Measurements from ENCODE around the gene SCAF8.

SCAF8 gene

DNA sequence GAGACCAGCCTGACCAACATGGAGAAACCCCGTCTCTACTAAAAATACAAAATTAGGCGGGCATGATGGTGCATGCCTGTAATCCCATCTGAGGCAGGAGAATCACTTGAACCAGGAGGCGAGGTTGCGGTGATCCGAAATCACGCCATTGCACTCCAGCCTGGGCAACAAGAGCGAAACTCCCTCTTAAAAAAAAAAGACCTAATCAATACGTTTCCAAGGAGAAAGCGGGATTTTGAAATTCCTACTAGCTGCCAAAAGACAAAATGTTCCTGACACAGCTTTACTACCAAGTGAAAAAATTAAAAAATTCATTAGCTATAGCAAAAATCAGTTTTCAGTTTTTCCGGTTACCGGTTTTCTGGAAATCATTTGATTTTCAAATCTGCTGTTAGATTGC lies 129.3 kb downstream of the SCAF8 start:
- H3K4me3 ChIP-seq (ENCODE audit: low read depth, low read length), result no peak overlapping the region
- in situ Hi-C loops (cut with HindIII; ENCODE audit: low sequenced_read_pairs), result no loop called here
- no peak for TF ChIP-seq CTCF (IDR thresholded peaks at IDR 0.05; ENCODE audit: low read depth, low read length)
- no peak for DNase-seq (ENCODE audit: low read depth, low spot score)

- DNase-seq (ENCODE audit: low read depth, low spot score), result no peak
Observed at GRCh38 chr6:154864066-154864430, 130.8 kb downstream of the SCAF8 start.

DNA sequence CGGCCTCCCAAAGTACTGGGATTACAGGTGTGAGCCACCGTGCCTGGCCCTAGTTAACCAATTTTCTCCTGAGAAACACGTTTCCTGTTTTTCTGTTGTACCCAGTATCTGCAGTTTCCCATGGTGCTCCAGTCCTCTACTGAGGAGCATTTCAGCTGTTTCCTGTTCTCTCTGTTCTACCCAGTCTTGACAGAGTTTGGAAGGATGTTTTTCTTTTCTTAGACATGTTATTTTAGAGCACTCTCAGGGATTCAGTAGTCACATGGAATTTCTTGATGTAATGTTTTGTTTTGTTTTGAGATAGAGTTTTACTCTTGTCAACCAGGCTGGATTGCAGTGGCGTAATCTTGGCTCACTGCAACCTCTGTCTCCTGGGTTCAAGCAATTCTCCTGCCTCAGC lies 132.1 kb downstream of the SCAF8 start:
- peak; percentile 48 for DNase-seq (ENCODE audit: low read depth, low spot score)
- in situ Hi-C loops (cut with HindIII; ENCODE audit: low sequenced_read_pairs), result no loop called here
- no peak overlapping the region for H3K4me3 ChIP-seq (ENCODE audit: low read depth, low read length)
- no peak for TF ChIP-seq CTCF (IDR thresholded peaks at IDR 0.05; ENCODE audit: low read depth, low read length)

More at GRCh38 chr6:154864066-154864430, 130.8 kb downstream of the SCAF8 start:
- in situ Hi-C loops (cut with HindIII; ENCODE audit: low sequenced_read_pairs), result no loop called here
- no peak overlapping the region for H3K4me3 ChIP-seq (ENCODE audit: low read depth, low read length)
- no peak for TF ChIP-seq CTCF (IDR thresholded peaks at IDR 0.05; ENCODE audit: low read depth, low read length)

- no peak overlapping the region for H3K4me3 ChIP-seq (ENCODE audit: low read depth, low read length)
- in situ Hi-C loops (cut with HindIII; ENCODE audit: low sequenced_read_pairs), result no loop called here
- peak; percentile 72 for TF ChIP-seq CTCF (IDR thresholded peaks at IDR 0.05; ENCODE audit: low read depth, low read length)
- peak; percentile 73 for DNase-seq (ENCODE audit: low read depth, low spot score)
Observed at GRCh38 chr6:154868143-154868594, 135.0 kb downstream of the SCAF8 start.

- no peak for TF ChIP-seq CTCF (IDR thresholded peaks at IDR 0.05; ENCODE audit: low read depth, low read length)
- no peak for DNase-seq (ENCODE audit: low read depth, low spot score)
- in situ Hi-C loops (cut with HindIII; ENCODE audit: low sequenced_read_pairs), result no loop called here
- no peak overlapping the region for H3K4me3 ChIP-seq (ENCODE audit: low read depth, low read length)
Observed at GRCh38 chr6:154872542-154873114, 139.4 kb downstream of the SCAF8 start.

DNA sequence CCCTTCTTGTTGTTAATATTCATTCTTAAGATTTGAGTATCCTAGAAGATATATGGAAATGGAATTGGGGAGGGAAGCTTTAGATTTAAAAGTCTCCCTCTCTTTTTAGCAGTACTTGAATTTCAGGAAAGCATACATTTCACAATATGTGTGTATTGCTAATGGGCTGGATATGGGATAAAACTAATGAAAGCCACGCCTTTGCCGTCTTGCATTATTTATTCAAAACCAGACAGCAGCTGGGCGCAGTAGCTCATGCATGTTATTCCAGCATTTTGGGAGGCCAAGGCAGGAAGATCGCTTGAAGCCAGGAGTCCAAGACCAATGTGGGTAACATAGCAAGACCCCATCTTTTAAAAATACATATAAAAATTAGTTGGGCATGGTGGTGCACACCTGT lies 140.3 kb downstream of the SCAF8 start:
- in situ Hi-C loops (cut with HindIII; ENCODE audit: low sequenced_read_pairs), result no loop called here
- H3K4me3 ChIP-seq (ENCODE audit: low read depth, low read length), result no peak overlapping the region
- DNase-seq (ENCODE audit: low read depth, low spot score), result no peak
- no peak for TF ChIP-seq CTCF (IDR thresholded peaks at IDR 0.05; ENCODE audit: low read depth, low read length)

All from astrocyte of the spinal cord (primary cell).